Measurements from ENCODE around the gene SULF2.
A peak's percentile ranks its signal among the peaks of the same experiment; 100 is the strongest.

Gene SULF2

GRCh38 chr20:47781632-47782031 lies 3.6 kb downstream of the SULF2 start:
- Histone ChIP-seq H3K4me3 (ENCODE audit: low read length) (no peak overlapping the region), H3K36me3 (ENCODE audit: control insufficient read depth, insufficient read depth, low read length, severe bottlenecking) (no peaks in the 10 kb centered on the region), H3K4me1 (ENCODE audit: control insufficient read depth, insufficient read depth, low read length) (peaks cover 6% of the 10 kb centered on the region), H3K9me3 (ENCODE audit: control insufficient read depth, low read length) (peaks cover 7% of the 10 kb centered on the region), H3K27me3 (replicated peaks; ENCODE audit: control insufficient read depth, insufficient read depth, low read length) (peaks cover 50% of the 10 kb centered on the region), H3K9ac (ENCODE audit: low read length) (no peak overlapping the region)
- DNase-seq (ENCODE audit: low read depth): no peak

GRCh38 chr20:47780720-47781389 lies 4.4 kb downstream of the SULF2 start:
- Histone ChIP-seq H3K9ac (ENCODE audit: low read length) (no peak overlapping the region), H3K4me3 (ENCODE audit: low read length) (no peak overlapping the region), H3K9me3 (ENCODE audit: control insufficient read depth, low read length) (peaks cover 7% of the 10 kb centered on the region), H3K36me3 (ENCODE audit: control insufficient read depth, insufficient read depth, low read length, severe bottlenecking) (no peaks in the 10 kb centered on the region), H3K27me3 (replicated peaks; ENCODE audit: control insufficient read depth, insufficient read depth, low read length) (peaks cover 57% of the 10 kb centered on the region), H3K4me1 (ENCODE audit: control insufficient read depth, insufficient read depth, low read length) (peaks cover 1% of the 10 kb centered on the region)
- no peak for DNase-seq (ENCODE audit: low read depth)

GRCh38 chr20:47778398-47779354 lies 6.6 kb downstream of the SULF2 start:
- Histone ChIP-seq H3K27me3 (replicated peaks; ENCODE audit: control insufficient read depth, insufficient read depth, low read length) (peaks cover 64% of the 10 kb centered on the region), H3K4me3 (ENCODE audit: low read length) (no peak overlapping the region), H3K36me3 (ENCODE audit: control insufficient read depth, insufficient read depth, low read length, severe bottlenecking) (no peaks in the 10 kb centered on the region), H3K9me3 (ENCODE audit: control insufficient read depth, low read length) (peaks cover 17% of the 10 kb centered on the region), H3K9ac (ENCODE audit: low read length) (no peak overlapping the region), H3K4me1 (ENCODE audit: control insufficient read depth, insufficient read depth, low read length) (no peaks in the 10 kb centered on the region)
- peak; percentile 28 for DNase-seq (ENCODE audit: low read depth)

- Histone ChIP-seq H3K9ac (ENCODE audit: low read length) (no peak overlapping the region), H3K27me3 (replicated peaks; ENCODE audit: control insufficient read depth, insufficient read depth, low read length) (peaks cover 49% of the 10 kb centered on the region), H3K4me1 (ENCODE audit: control insufficient read depth, insufficient read depth, low read length) (no peaks in the 10 kb centered on the region), H3K9me3 (ENCODE audit: control insufficient read depth, low read length) (peaks cover 17% of the 10 kb centered on the region), H3K4me3 (ENCODE audit: low read length) (no peak overlapping the region), H3K36me3 (ENCODE audit: control insufficient read depth, insufficient read depth, low read length, severe bottlenecking) (no peaks in the 10 kb centered on the region)
- DNase-seq (ENCODE audit: low read depth): no peak
These were observed 8.1 kb downstream of the SULF2 start for GRCh38 chr20:47777220-47777619.

- Histone ChIP-seq H3K9me3 (ENCODE audit: control insufficient read depth, low read length) (peaks cover 17% of the 10 kb centered on the region), H3K9ac (ENCODE audit: low read length) (no peak overlapping the region), H3K27me3 (replicated peaks; ENCODE audit: control insufficient read depth, insufficient read depth, low read length) (peaks cover 45% of the 10 kb centered on the region), H3K4me1 (ENCODE audit: control insufficient read depth, insufficient read depth, low read length) (no peaks in the 10 kb centered on the region), H3K4me3 (ENCODE audit: low read length) (no peak overlapping the region), H3K36me3 (ENCODE audit: control insufficient read depth, insufficient read depth, low read length, severe bottlenecking) (no peaks in the 10 kb centered on the region)
- DNase-seq (ENCODE audit: low read depth): no peak
These were observed 8.6 kb downstream of the SULF2 start for GRCh38 chr20:47776639-47777038.

GRCh38 chr20:47775841-47776240 lies 9.4 kb downstream of the SULF2 start:
- H3K27me3 ChIP-seq (replicated peaks; ENCODE audit: control insufficient read depth, insufficient read depth, low read length): peaks cover 40% of the 10 kb centered on the region
- no peak overlapping the region for H3K9ac ChIP-seq (ENCODE audit: low read length)
- no peak overlapping the region for H3K4me3 ChIP-seq (ENCODE audit: low read length)
- H3K4me1 ChIP-seq (ENCODE audit: control insufficient read depth, insufficient read depth, low read length): no peaks in the 10 kb centered on the region
- H3K36me3 ChIP-seq (ENCODE audit: control insufficient read depth, insufficient read depth, low read length, severe bottlenecking): no peaks in the 10 kb centered on the region
- H3K9me3 ChIP-seq (ENCODE audit: control insufficient read depth, low read length): peaks cover 18% of the 10 kb centered on the region
- no peak for DNase-seq (ENCODE audit: low read depth)

- H3K4me3 ChIP-seq (ENCODE audit: low read length): no peak overlapping the region
- peaks cover 24% of the 10 kb centered on the region for H3K9me3 ChIP-seq (ENCODE audit: control insufficient read depth, low read length)
- no peak for DNase-seq (ENCODE audit: low read depth)
- H3K27me3 ChIP-seq (replicated peaks; ENCODE audit: control insufficient read depth, insufficient read depth, low read length): peaks cover 40% of the 10 kb centered on the region
- H3K4me1 ChIP-seq (ENCODE audit: control insufficient read depth, insufficient read depth, low read length): no peaks in the 10 kb centered on the region
- no peak overlapping the region for H3K9ac ChIP-seq (ENCODE audit: low read length)
- H3K36me3 ChIP-seq (ENCODE audit: control insufficient read depth, insufficient read depth, low read length, severe bottlenecking): no peaks in the 10 kb centered on the region
These were observed 10.2 kb downstream of the SULF2 start for GRCh38 chr20:47775039-47775438.

- Histone ChIP-seq H3K27me3 (replicated peaks; ENCODE audit: control insufficient read depth, insufficient read depth, low read length) (peaks cover 39% of the 10 kb centered on the region), H3K9me3 (ENCODE audit: control insufficient read depth, low read length) (peaks cover 24% of the 10 kb centered on the region), H3K36me3 (ENCODE audit: control insufficient read depth, insufficient read depth, low read length, severe bottlenecking) (no peaks in the 10 kb centered on the region), H3K4me3 (ENCODE audit: low read length) (no peak overlapping the region), H3K9ac (ENCODE audit: low read length) (no peak overlapping the region), H3K4me1 (ENCODE audit: control insufficient read depth, insufficient read depth, low read length) (no peaks in the 10 kb centered on the region)
- DNase-seq (ENCODE audit: low read depth): no peak
These were observed 11.0 kb downstream of the SULF2 start for GRCh38 chr20:47774131-47774777.

GRCh38 chr20:47773371-47773786 lies 11.9 kb downstream of the SULF2 start:
- DNase-seq (ENCODE audit: low read depth): no peak
- H3K27me3 ChIP-seq (replicated peaks; ENCODE audit: control insufficient read depth, insufficient read depth, low read length): peaks cover 34% of the 10 kb centered on the region
- no peak overlapping the region for H3K4me3 ChIP-seq (ENCODE audit: low read length)
- no peak overlapping the region for H3K9ac ChIP-seq (ENCODE audit: low read length)
- no peaks in the 10 kb centered on the region for H3K4me1 ChIP-seq (ENCODE audit: control insufficient read depth, insufficient read depth, low read length)
- no peaks in the 10 kb centered on the region for H3K36me3 ChIP-seq (ENCODE audit: control insufficient read depth, insufficient read depth, low read length, severe bottlenecking)
- peaks cover 24% of the 10 kb centered on the region for H3K9me3 ChIP-seq (ENCODE audit: control insufficient read depth, low read length)

GRCh38 chr20:47770935-47771334 lies 14.3 kb downstream of the SULF2 start:
- Histone ChIP-seq H3K27me3 (replicated peaks; ENCODE audit: control insufficient read depth, insufficient read depth, low read length) (peaks cover 32% of the 10 kb centered on the region), H3K36me3 (ENCODE audit: control insufficient read depth, insufficient read depth, low read length, severe bottlenecking) (no peaks in the 10 kb centered on the region), H3K4me1 (ENCODE audit: control insufficient read depth, insufficient read depth, low read length) (no peaks in the 10 kb centered on the region), H3K9me3 (ENCODE audit: control insufficient read depth, low read length) (peaks cover 17% of the 10 kb centered on the region), H3K4me3 (ENCODE audit: low read length) (no peak overlapping the region), H3K9ac (ENCODE audit: low read length) (no peak overlapping the region)
- no peak for DNase-seq (ENCODE audit: low read depth)

Data from adipocyte (in vitro differentiated cells).